HCT116 (cell line): ENCODE data around the gene ZNF536.

ENCODE experiments used
- ELF1 ChIP-seq: IDR thresholded peaks from 2 replicates; pipeline ENCODE4 v1.6.1; 2012; ENCODE audit warnings: low read depth, borderline replicate concordance
- EZH2 ChIP-seq: fragments of 200-600 bp; sonication (generic); IDR thresholded peaks from 2 replicates; pipeline ENCODE4 v1.6.1; 2017; ENCODE audit warnings: antibody characterized with exemption, mixed run types
- EZH2phosphoT487 ChIP-seq: fragments of 200-600 bp; IDR thresholded peaks from 2 replicates; pipeline ENCODE4 v1.6.1; 2018; ENCODE audit warnings: antibody characterized with exemption, borderline replicate concordance
- FOSL1 ChIP-seq: IDR thresholded peaks from 2 replicates; pipeline ENCODE4 v1.6.1; 2012; ENCODE audit warnings: low read depth
- POLR2A ChIP-seq: IDR thresholded peaks from 2 replicates; pipeline ENCODE4 v1.7.0; 2011; ENCODE audit warnings: borderline replicate concordance; ENCODE audit not compliant: insufficient read depth, insufficient read length; ENCODE audit errors: extremely low read depth
- YY1 ChIP-seq: IDR thresholded peaks from 2 replicates; pipeline ENCODE4 v1.6.1; 2011; ENCODE audit warnings: low read length, low read depth, moderate library complexity, mild to moderate bottlenecking; ENCODE audit not compliant: insufficient replicate concordance; ENCODE audit errors: extremely low read depth
- ZNF274 ChIP-seq: fragments of 200-500 bp; sonication (Bioruptor generic); IDR thresholded peaks from 2 replicates; pipeline ENCODE4 v1.6.1; 2014; ENCODE audit warnings: mild to moderate bottlenecking, low read depth, low read length, inconsistent platforms
- TF ChIP-seq, protein P1 (sequence below), 3 experiments: fragments of 200-600 bp in 1 of 3; sonication (generic) in 1 of 3; IDR thresholded peaks in 2 of 3; conservative IDR thresholded peaks in 1 of 3; 2 replicates each; pipeline ENCODE4 v1.5.1; 2012 to 2017; ENCODE audit warnings: low read depth in 2 of 3, low read length in 2 of 3, antibody characterized with exemption in 1 of 3, borderline replicate concordance in 1 of 3, control low read depth in 1 of 3, mild to moderate bottlenecking in 1 of 3, mixed read lengths in 1 of 3, mixed run types in 1 of 3, moderate library complexity in 1 of 3; ENCODE audit not compliant: insufficient read depth in 1 of 3
- TF ChIP-seq, protein P2 (sequence below): IDR thresholded peaks from 2 replicates; pipeline ENCODE4 v1.6.1; 2011; ENCODE audit warnings: mild to moderate bottlenecking, low read length, moderate library complexity; ENCODE audit not compliant: insufficient replicate concordance; ENCODE audit errors: extremely low read depth
- TF ChIP-seq, protein P3 (sequence below): IDR thresholded peaks from 2 replicates; pipeline ENCODE4 v1.6.1; 2012

DNA sequence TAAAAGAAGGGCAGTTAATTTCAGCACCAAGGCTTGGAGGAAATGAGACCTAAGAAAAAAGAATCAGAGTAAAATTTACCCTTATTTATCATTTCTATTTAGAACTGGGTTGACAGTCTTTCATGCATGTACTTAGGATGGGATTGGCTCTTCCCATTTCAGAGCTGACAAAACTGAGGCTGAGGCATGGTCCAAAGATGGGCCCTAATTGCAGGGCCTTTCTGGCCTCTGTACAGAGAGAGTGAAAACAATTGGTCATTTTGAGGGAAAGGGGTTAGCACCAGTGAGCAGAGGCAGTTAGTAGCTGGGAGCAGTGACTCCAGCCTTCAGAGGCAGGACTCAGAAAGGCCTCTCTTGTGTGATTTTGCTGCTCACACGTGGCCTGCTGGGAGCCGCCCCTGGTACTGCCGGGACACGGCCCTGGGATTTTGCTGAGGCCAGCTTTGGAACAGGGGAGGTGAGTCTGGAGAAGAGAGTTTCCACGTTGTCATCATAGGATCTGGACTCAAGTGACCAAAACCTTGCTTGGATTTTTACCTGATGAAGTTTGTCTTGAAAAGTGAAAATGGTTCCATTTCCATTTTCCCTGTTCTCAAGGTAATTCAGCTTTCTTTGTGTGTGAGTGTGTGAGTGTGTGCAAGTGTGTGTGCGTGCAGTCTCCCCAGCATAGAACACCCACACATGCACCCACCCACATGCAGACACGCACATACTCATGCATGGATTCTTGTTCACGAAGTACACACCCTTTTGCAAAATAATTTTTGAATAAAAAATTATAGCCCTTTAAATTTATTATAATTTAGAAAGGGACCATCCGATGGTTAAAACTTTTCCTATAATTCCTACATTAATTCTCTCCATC is at the start of gene ZNF536:
- TF ChIP-seq YY1 (no peak), POLR2A (no peak), ZNF274 (no peak), EZH2 (no peak), FOSL1 (no peak), EZH2phosphoT487 (no peak), ELF1 (no peak)
- TF ChIP-seq, protein P1, sequence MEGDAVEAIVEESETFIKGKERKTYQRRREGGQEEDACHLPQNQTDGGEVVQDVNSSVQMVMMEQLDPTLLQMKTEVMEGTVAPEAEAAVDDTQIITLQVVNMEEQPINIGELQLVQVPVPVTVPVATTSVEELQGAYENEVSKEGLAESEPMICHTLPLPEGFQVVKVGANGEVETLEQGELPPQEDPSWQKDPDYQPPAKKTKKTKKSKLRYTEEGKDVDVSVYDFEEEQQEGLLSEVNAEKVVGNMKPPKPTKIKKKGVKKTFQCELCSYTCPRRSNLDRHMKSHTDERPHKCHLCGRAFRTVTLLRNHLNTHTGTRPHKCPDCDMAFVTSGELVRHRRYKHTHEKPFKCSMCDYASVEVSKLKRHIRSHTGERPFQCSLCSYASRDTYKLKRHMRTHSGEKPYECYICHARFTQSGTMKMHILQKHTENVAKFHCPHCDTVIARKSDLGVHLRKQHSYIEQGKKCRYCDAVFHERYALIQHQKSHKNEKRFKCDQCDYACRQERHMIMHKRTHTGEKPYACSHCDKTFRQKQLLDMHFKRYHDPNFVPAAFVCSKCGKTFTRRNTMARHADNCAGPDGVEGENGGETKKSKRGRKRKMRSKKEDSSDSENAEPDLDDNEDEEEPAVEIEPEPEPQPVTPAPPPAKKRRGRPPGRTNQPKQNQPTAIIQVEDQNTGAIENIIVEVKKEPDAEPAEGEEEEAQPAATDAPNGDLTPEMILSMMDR (IDR thresholded peaks at IDR 0.05 in 2 of 3, conservative IDR thresholded peaks at IDR 0.05 in 1 of 3; ENCODE audit: borderline replicate concordance in 1 of 3, insufficient read depth in 1 of 3, low read depth in 2 of 3, low read length in 2 of 3) = no peak
- TF ChIP-seq, protein P2, sequence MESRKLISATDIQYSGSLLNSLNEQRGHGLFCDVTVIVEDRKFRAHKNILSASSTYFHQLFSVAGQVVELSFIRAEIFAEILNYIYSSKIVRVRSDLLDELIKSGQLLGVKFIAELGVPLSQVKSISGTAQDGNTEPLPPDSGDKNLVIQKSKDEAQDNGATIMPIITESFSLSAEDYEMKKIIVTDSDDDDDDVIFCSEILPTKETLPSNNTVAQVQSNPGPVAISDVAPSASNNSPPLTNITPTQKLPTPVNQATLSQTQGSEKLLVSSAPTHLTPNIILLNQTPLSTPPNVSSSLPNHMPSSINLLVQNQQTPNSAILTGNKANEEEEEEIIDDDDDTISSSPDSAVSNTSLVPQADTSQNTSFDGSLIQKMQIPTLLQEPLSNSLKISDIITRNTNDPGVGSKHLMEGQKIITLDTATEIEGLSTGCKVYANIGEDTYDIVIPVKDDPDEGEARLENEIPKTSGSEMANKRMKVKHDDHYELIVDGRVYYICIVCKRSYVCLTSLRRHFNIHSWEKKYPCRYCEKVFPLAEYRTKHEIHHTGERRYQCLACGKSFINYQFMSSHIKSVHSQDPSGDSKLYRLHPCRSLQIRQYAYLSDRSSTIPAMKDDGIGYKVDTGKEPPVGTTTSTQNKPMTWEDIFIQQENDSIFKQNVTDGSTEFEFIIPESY = no peak
- TF ChIP-seq, protein P3, sequence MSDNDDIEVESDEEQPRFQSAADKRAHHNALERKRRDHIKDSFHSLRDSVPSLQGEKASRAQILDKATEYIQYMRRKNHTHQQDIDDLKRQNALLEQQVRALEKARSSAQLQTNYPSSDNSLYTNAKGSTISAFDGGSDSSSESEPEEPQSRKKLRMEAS = no peak
